HG02610 (cell line): Measurements from ENCODE around the gene GPC5.
A peak's percentile ranks its signal among the peaks of the same experiment; 100 is the strongest.
"Not testable (repeated sequence)": the region's sequence is repeated elsewhere in the genome, so short reads cannot be mapped to it uniquely, and the experiment has no call there.

Experiments used
- ATAC-seq: cut with Tn5 transposase; IDR thresholded peaks from one replicate; pipeline ENCODE4 v1.9.1; 2021; ENCODE audit warnings: mild to moderate bottlenecking, moderate library complexity; ENCODE audit not compliant: unreplicated experiment

GPC5 gene

GRCh38 chr13:91762957-91763356, 364.5 kb downstream of the GPC5 start:
- ATAC-seq = no peak

- no peak for ATAC-seq
Measured at GRCh38 chr13:91764527-91764926, 366.1 kb downstream of the GPC5 start.

GRCh38 chr13:91767651-91768050, 369.2 kb downstream of the GPC5 start:
- ATAC-seq = no peak

DNA sequence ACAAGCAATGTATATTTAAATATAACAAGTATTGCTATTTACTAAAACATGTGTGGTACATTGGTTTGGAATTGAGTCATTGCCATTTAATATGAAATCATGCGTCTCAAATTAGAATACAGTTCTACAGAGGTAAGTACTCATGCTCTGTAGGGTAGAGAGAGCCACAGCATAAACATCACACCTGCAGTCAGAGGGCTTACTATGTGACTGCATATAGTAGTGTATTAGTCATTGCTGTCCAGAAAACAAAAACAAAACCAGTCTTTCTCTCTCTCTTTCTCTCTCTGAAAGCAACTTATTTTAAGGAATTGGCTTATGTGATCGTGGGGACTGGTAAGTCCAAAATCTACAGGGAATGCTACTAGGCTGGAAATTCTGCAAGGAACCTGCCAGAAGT, 370.3 kb downstream of the GPC5 start:
- peak; percentile 59 for ATAC-seq

DNA sequence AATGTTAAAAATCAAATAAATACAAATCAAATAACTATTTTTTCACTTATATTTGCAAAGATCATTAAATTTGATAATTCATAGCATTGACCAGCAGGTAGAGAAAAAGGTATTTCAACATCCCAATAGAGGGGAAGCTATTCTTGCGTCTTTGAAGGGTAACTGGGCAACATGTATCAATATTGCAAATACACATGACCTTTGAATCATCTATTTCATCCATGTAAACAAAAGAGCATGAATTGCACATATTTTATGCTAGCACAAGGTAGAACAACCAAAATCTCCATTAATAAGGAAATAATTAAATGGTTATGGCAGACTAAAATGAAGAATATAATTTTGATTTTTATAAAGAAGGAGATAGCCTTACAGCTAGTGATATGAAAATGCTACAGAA, 372.8 kb downstream of the GPC5 start:
- ATAC-seq = no peak

DNA sequence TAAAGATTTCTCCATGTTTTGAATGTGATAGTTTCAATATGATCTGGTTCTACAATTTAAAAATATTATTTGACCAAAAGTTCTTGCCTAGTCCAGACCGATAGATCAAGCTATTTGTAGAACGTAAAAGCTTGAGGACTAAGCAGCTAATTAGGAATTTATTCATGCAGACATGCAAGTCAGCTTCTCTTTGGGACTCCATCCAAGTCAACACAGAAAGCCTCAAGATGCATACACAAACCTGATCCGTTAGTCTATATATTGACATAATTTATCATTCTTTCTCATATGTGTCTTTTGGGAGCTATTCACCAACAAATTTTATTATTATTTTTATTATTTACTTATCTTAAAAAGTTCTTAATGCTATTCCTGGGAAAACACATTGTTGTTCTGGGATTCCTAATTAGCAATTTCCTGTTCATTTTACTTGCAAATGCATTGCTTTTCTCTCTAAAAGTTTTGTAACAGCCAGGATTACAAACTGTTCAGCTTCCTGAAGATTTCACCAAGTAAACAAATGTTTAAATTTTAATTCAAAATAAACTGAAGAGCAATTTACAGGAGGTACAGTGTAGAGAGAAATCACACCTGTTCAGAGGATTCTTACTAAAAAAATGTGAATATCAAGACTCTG, 375.3 kb downstream of the GPC5 start:
- ATAC-seq = no peak

DNA sequence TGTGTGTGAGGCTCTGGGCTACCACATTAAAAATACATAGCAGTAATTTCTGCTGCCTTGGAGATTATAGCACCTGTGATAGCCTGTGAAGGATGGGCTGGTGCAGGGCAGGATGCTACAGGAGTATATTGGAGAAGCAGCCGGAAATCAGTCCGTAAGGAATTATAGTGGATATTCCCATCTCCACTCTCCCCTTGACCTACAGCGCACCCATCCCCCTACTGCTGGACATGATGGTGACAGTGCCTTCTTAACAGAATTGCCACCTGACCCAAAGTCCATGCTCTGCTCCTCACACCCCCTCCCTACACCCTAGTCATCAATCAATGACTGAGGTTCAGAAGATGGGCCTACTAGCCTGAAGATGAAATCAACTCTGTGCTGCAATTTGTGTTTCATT, 376.0 kb downstream of the GPC5 start:
- no peak for ATAC-seq

DNA sequence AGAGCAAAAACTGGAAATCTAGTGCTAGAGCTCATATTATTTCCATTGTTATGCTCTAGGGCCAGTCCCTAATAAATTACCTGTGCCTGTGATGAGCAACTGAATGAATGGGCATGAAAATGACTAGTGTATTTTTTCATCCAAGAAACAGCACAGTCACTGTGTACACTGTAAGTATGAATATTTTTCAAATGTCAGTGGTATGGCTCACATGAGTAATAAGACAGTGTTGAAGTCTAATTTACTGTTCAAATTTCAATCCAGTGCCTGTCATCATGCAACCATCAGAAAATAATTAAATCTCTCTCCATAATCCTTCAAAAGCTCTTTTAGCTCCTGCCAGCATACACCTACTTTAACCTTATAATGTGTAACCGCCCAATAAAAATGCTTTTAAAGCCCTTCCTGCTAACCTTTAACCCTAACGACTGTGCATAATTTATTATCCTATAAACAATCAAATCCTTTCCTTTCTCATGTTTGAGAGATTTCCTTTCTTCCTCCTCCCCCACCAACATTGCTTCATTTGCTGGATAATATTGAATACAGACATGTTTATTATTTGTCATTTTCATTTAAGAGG, 378.3 kb downstream of the GPC5 start:
- no peak for ATAC-seq

GRCh38 chr13:91778123-91778522, 379.7 kb downstream of the GPC5 start:
- no peak for ATAC-seq

GRCh38 chr13:91781982-91782691, 383.7 kb downstream of the GPC5 start:
- ATAC-seq = not testable (repeated sequence)

GRCh38 chr13:91785431-91786119, 387.2 kb downstream of the GPC5 start:
- peak; percentile 94 for ATAC-seq

DNA sequence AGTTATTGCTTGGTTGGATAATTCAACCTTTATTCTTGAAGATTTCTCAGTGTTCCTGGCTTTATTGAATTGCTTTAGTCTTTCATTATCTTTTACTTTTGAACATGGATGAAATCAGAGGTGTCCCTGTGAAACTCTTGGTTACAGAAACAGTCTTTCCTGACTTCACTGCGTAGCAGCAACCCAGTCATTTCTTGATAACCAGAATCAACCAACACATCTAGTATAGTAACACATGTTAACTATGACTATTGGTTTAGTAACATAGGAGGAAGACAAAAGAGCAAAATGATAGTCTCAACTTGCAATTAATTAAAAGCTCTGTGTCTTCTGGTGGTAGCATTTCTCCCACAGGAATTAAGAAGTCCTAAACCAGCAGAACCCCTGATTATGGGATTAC, 393.6 kb downstream of the GPC5 start:
- ATAC-seq = peak; percentile 52

- ATAC-seq = no peak
Measured at GRCh38 chr13:91797567-91797966, 399.1 kb downstream of the GPC5 start.

DNA sequence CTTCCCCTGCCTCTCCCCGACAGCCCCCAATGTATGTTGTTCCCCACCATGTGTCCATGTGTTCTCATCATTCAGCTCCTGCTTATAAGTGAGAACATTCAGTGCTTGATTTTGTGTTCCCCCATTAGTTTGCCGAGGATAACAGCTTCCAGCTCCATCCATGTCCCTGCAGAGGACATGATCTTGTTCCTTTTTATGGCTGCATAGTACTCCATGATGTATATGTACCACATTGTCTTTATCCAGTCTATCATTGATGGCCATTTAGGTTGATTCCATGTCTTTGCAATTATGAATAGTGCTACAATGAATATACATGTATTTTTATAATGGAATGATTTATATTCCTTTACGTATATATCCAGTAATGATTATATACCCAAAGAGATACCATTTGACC, 399.9 kb downstream of the GPC5 start:
- not testable (repeated sequence) for ATAC-seq

DNA sequence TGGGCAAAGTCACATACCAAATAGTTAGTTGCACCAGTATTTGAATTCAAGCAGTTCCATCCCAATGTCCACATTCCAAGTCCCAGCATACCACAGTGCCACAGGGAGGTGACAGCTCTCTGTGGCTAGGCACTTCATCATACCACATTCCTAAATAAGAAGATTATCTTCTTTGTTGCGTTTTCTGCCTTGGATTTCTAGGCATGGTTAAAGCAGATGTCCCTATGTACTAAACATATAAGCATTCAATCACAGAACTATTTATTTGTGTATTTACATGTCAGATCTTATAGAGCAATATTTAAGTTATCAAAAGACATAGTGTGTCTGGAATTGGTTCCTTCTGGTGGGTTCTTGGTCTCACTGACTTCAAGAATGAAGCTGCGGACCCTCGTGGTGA, 403.4 kb downstream of the GPC5 start:
- not testable (repeated sequence) for ATAC-seq

- no peak for ATAC-seq
Measured at GRCh38 chr13:91802957-91803356, 404.5 kb downstream of the GPC5 start.

GRCh38 chr13:91804724-91805123, 406.3 kb downstream of the GPC5 start:
- ATAC-seq = no peak

- ATAC-seq = no peak
Measured at GRCh38 chr13:91805605-91806004, 407.2 kb downstream of the GPC5 start.

- ATAC-seq = no peak
Measured at GRCh38 chr13:91809161-91809560, 410.7 kb downstream of the GPC5 start.

GRCh38 chr13:91813253-91813652, 414.8 kb downstream of the GPC5 start:
- ATAC-seq = no peak

GRCh38 chr13:91816263-91816807, 417.9 kb downstream of the GPC5 start:
- no peak for ATAC-seq
